Testis (tissue), 2 donors: ENCODE results near the gene PLXDC2.

Experiments
- POLR2A ChIP-seq: fragments of 450-650 bp; IDR thresholded peaks from one replicate; pipeline ENCODE4 v1.6.1; 2017; ENCODE audit warnings: antibody characterized with exemption, mild to moderate bottlenecking, moderate library complexity
- TF ChIP-seq, protein P1 (sequence below), 3 experiments: fragments of 450-650 bp in 2 of 3; fragments of 200-600 bp in 1 of 3; sonication (generic) in 1 of 3; IDR thresholded peaks; one replicate each; pipeline ENCODE4 v1.5.1; 2016 to 2019; ENCODE audit warnings: antibody characterized with exemption in 3 of 3, mild to moderate bottlenecking in 2 of 3, moderate library complexity in 1 of 3

GRCh38 chr10:19929506-19930140 lies 113.4 kb downstream of the PLXDC2 start:
- TF ChIP-seq POLR2A = no peak
- TF ChIP-seq, protein P1, sequence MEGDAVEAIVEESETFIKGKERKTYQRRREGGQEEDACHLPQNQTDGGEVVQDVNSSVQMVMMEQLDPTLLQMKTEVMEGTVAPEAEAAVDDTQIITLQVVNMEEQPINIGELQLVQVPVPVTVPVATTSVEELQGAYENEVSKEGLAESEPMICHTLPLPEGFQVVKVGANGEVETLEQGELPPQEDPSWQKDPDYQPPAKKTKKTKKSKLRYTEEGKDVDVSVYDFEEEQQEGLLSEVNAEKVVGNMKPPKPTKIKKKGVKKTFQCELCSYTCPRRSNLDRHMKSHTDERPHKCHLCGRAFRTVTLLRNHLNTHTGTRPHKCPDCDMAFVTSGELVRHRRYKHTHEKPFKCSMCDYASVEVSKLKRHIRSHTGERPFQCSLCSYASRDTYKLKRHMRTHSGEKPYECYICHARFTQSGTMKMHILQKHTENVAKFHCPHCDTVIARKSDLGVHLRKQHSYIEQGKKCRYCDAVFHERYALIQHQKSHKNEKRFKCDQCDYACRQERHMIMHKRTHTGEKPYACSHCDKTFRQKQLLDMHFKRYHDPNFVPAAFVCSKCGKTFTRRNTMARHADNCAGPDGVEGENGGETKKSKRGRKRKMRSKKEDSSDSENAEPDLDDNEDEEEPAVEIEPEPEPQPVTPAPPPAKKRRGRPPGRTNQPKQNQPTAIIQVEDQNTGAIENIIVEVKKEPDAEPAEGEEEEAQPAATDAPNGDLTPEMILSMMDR (IDR thresholded peaks at IDR 0.05) = no peak
